PC-3 (cell line): ENCODE data around the gene FBXO38. TPM values are rescaled to one million over a fixed set of nuclear protein-coding genes. Genes with fewer than 3 reads are reported as not detected.

Source experiments
- ATAC-seq: fragments of 200-7000 bp; cut with Tn5 transposase; 2 replicates; pipeline ENCODE4 v1.9.1; 2020; ENCODE audit warnings: mild to moderate bottlenecking, moderate library complexity
- BruUV-seq: library from RNA; stranded (reverse); fragments of 400-500 nt; replicated peaks from 2 replicates; lab custom pipeline; 2021; lab: Mats Ljungman, UMichigan
- CTCF ChIA-PET: fragments of 300-600 bp; sonication (Branson Sonifier 250); formaldehyde crosslinking; loops from one replicate; lab custom pipeline; 2022; ENCODE audit warnings: antibody characterized with exemption; lab: Charles Lee
- POLR2A ChIA-PET: fragments of 300-600 bp; sonication (Branson Sonifier 250); formaldehyde crosslinking; loops from one replicate; lab custom pipeline; 2022; ENCODE audit warnings: antibody characterized with exemption; ENCODE audit not compliant: unreplicated experiment; lab: Charles Lee
- DNase-seq: peaks from one replicate; pipeline ENCODE4 v3.0.0-alpha.2; 2015
- H2AFZ ChIP-seq: fragments of 300-600 bp; sonication (generic); 2 replicates; pipeline ENCODE4 v1.6.0; 2016; ENCODE audit warnings: antibody characterized with exemption, low read length
- H3F3A ChIP-seq: fragments of 300-600 bp; sonication (generic); one replicate; pipeline ENCODE4 v1.6.0; 2017; ENCODE audit warnings: antibody characterized with exemption, low read length, control low read depth, mild to moderate bottlenecking; ENCODE audit not compliant: unreplicated experiment
- H3K27ac ChIP-seq: fragments of 300-600 bp; sonication (generic); 2 replicates; pipeline ENCODE4 v1.5.1; 2016; ENCODE audit warnings: mild to moderate bottlenecking, low read length
- H3K27me3 ChIP-seq: fragments of 300-600 bp; sonication (generic); 2 replicates; pipeline ENCODE4 v1.6.1; 2016; ENCODE audit warnings: low read length, mixed read lengths
- H3K36me3 ChIP-seq: fragments of 300-600 bp; sonication (generic); 2 replicates; pipeline ENCODE4 v1.6.1; 2016; ENCODE audit warnings: low read depth, mixed run types, low read length, mixed read lengths
- H3K4me1 ChIP-seq: fragments of 300-600 bp; sonication (generic); 2 replicates; pipeline ENCODE4 v1.5.1; 2016; ENCODE audit warnings: low read length; ENCODE audit not compliant: insufficient read depth
- H3K4me2 ChIP-seq: fragments of 300-600 bp; sonication (generic); 2 replicates; pipeline ENCODE4 v1.6.0; 2016; ENCODE audit warnings: low read length
- H3K4me3 ChIP-seq: fragments of 300-600 bp; sonication (generic); 2 replicates; pipeline ENCODE4 v1.5.1; 2016; ENCODE audit warnings: mild to moderate bottlenecking, low read length, mixed read lengths
- H3K79me2 ChIP-seq: fragments of 300-600 bp; sonication (generic); 2 replicates; pipeline ENCODE4 v1.6.1; 2017; ENCODE audit warnings: low read length, mixed read lengths
- H3K9ac ChIP-seq: fragments of 300-600 bp; sonication (generic); 2 replicates; pipeline ENCODE4 v1.6.0; 2016; ENCODE audit warnings: mild to moderate bottlenecking, low read length
- H3K9me2 ChIP-seq: fragments of 300-600 bp; sonication (generic); replicated peaks from 2 replicates; pipeline ENCODE4 v1.6.1; 2016; ENCODE audit warnings: mixed run types, low read length, mixed read lengths
- H3K9me3 ChIP-seq: fragments of 300-600 bp; sonication (generic); 2 replicates; pipeline ENCODE4 v1.6.1; 2016; ENCODE audit warnings: low read length, mixed read lengths
- H4K20me1 ChIP-seq: fragments of 300-600 bp; sonication (generic); 2 replicates; pipeline ENCODE4 v1.6.1; 2016; ENCODE audit warnings: low read length, mixed read lengths
- CTCF ChIP-seq: fragments of 300-600 bp; sonication (generic); conservative IDR thresholded peaks from 2 replicates; pipeline ENCODE4 v1.5.1; 2017; ENCODE audit warnings: antibody characterized with exemption, low read depth, mild to moderate bottlenecking, low read length
- EZH2 ChIP-seq: fragments of 300-600 bp; sonication (generic); IDR thresholded peaks from one replicate; pipeline ENCODE4 v1.6.1; 2017; ENCODE audit warnings: antibody characterized with exemption, mild to moderate bottlenecking, low read length; ENCODE audit not compliant: unreplicated experiment
- EZH2phosphoT487 ChIP-seq: fragments of 300-600 bp; sonication (generic); IDR thresholded peaks from 2 replicates; pipeline ENCODE4 v1.6.1; 2018; ENCODE audit warnings: mild to moderate bottlenecking, antibody characterized with exemption, low read length, borderline replicate concordance
- intact Hi-C: fragments of 100-400 bp; cut with micrococcal nuclease; formaldehyde crosslinking; loops from 2 replicates; pipeline ENCODE4 v1.9.0; 2023
- total RNA-seq: library from RNA; depleted of rRNA; stranded (reverse); fragments of >200 nt; gene quantifications from 2 replicates; pipeline ENCODE4 v1.2.3, GENCODE V29; 2014

Gene FBXO38
- total RNA-seq, 1 experiment from 2014 or later, result 42.7 TPM

- H2AFZ ChIP-seq, result no peak overlapping the region
- H3K4me1 ChIP-seq, result no peaks in the 10 kb centered on the region
- H3K79me2 ChIP-seq, result no peaks in the 10 kb centered on the region
- no peak overlapping the region for H3K4me3 ChIP-seq
- H3K9ac ChIP-seq, result no peak overlapping the region
- H3K4me2 ChIP-seq, result no peak overlapping the region
- no peaks in the 10 kb centered on the region for H4K20me1 ChIP-seq
- H3F3A ChIP-seq, result no peaks in the 10 kb centered on the region
- no peaks in the 10 kb centered on the region for H3K36me3 ChIP-seq
- no peak for ATAC-seq
- POLR2A ChIA-PET, result no interaction called here
- BruUV-seq, result no TSS peak
- TF ChIP-seq EZH2 (no peak), EZH2phosphoT487 (no peak), CTCF (no peak)
- CTCF ChIA-PET, result interaction anchor here (0.6 kb wide), 1 partner anchor 244 kb away, joined by 3 read pairs; no protein-coding TSS in a partner anchor
- DNase-seq, result no peak
- peaks cover 95% of the 10 kb centered on the region for H3K27me3 ChIP-seq
- intact Hi-C loops, result no loop called here
- no peak overlapping the region for H3K27ac ChIP-seq
- H3K9me2 ChIP-seq, result no peaks in the 10 kb centered on the region
- H3K9me3 ChIP-seq, result no peaks in the 10 kb centered on the region
Measured at GRCh38 chr5:148488757-148489156, 105.0 kb downstream of the FBXO38 start.

- BruUV-seq, result no TSS peak
- Histone ChIP-seq H3K36me3 (no peaks in the 10 kb centered on the region), H3K9ac (no peak overlapping the region), H3K79me2 (no peaks in the 10 kb centered on the region), H3K27me3 (peaks cover 98% of the 10 kb centered on the region), H2AFZ (no peak overlapping the region), H3K9me2 (no peaks in the 10 kb centered on the region), H3K27ac (no peak overlapping the region), H4K20me1 (no peaks in the 10 kb centered on the region), H3K4me3 (no peak overlapping the region), H3K4me1 (no peaks in the 10 kb centered on the region), H3K4me2 (no peak overlapping the region), H3F3A (no peaks in the 10 kb centered on the region), H3K9me3 (no peaks in the 10 kb centered on the region)
- intact Hi-C loops, result no loop called here
- POLR2A ChIA-PET, result no interaction called here
- no peak for DNase-seq
- CTCF ChIA-PET, result no interaction called here
- ATAC-seq, result no peak; the same call in 1 of the 2 replicates
- TF ChIP-seq CTCF (no peak), EZH2phosphoT487 (no peak), EZH2 (no peak)
Measured at GRCh38 chr5:148491015-148491792, 107.4 kb downstream of the FBXO38 start.

GRCh38 chr5:148491793-148492184 is 108.0 kb downstream of the FBXO38 start:
- no peak for DNase-seq
- Histone ChIP-seq H3K36me3 (no peaks in the 10 kb centered on the region), H4K20me1 (no peaks in the 10 kb centered on the region), H3K27ac (no peak overlapping the region), H3K27me3 (peaks cover 98% of the 10 kb centered on the region), H3F3A (no peaks in the 10 kb centered on the region), H3K9ac (no peak overlapping the region), H3K4me1 (no peaks in the 10 kb centered on the region), H3K4me3 (no peak overlapping the region), H3K9me2 (no peaks in the 10 kb centered on the region), H2AFZ (no peak overlapping the region), H3K4me2 (no peak overlapping the region), H3K9me3 (no peaks in the 10 kb centered on the region), H3K79me2 (no peaks in the 10 kb centered on the region)
- ChIA-PET POLR2A (no interaction called here), CTCF (no interaction called here)
- no TSS peak for BruUV-seq
- ATAC-seq, result no peak
- no peak for TF ChIP-seq EZH2phosphoT487
- TF ChIP-seq CTCF, result no peak
- no peak for TF ChIP-seq EZH2
- intact Hi-C loops, result no loop called here
